DMS79 (cell line): ENCODE measurements around the gene DHRS7B.
"Not testable (repeated sequence)": the region's sequence is repeated elsewhere in the genome, so short reads cannot be mapped to it uniquely, and the experiment has no call there.

Experiments used
- DNase-seq: peaks from one replicate; lab custom pipeline; 2025; lab: John Stamatoyannopoulos, UW

The DHRS7B gene

GRCh38 chr17:21126645-21127508 lies at the start of gene DHRS7B:
DHRS7B (plus strand) TSS chr17:21126964; CDS start chr17:21126972, 8 bp downstream.
- peak; percentile 78 for DNase-seq

- no peak for DNase-seq
Measured at GRCh38 chr17:21077281-21077680, 49.5 kb upstream of the DHRS7B start.

GRCh38 chr17:21078016-21078780 lies 48.6 kb upstream of the DHRS7B start:
- no peak for DNase-seq

- DNase-seq: no peak
Measured at GRCh38 chr17:21079196-21079595, 47.6 kb upstream of the DHRS7B start.

- DNase-seq: no peak
Measured at GRCh38 chr17:21082001-21082436, 44.7 kb upstream of the DHRS7B start.

- not testable (repeated sequence) for DNase-seq
Measured at GRCh38 chr17:21085280-21085679, 41.5 kb upstream of the DHRS7B start.

GRCh38 chr17:21085707-21086106 lies 41.1 kb upstream of the DHRS7B start:
- no peak for DNase-seq

- DNase-seq: no peak
Measured at GRCh38 chr17:21089145-21089544, 37.6 kb upstream of the DHRS7B start.

- DNase-seq: no peak
Measured at GRCh38 chr17:21089933-21090901, 36.5 kb upstream of the DHRS7B start.

- DNase-seq: no peak
Measured at GRCh38 chr17:21090902-21091618, 35.7 kb upstream of the DHRS7B start.

- no peak for DNase-seq
Measured at GRCh38 chr17:21094298-21094704, 32.5 kb upstream of the DHRS7B start.

- DNase-seq: no peak
Measured at GRCh38 chr17:21095735-21096134, 31.0 kb upstream of the DHRS7B start.

GRCh38 chr17:21096874-21097273 lies 29.9 kb upstream of the DHRS7B start:
- DNase-seq: no peak

GRCh38 chr17:21098934-21099689 lies 27.7 kb upstream of the DHRS7B start:
- peak; percentile 64 for DNase-seq

GRCh38 chr17:21100636-21101035 lies 26.1 kb upstream of the DHRS7B start:
- DNase-seq: no peak

GRCh38 chr17:21104608-21105007 lies 22.2 kb upstream of the DHRS7B start:
- DNase-seq: no peak

- DNase-seq: no peak
Measured at GRCh38 chr17:21105064-21105894, 21.5 kb upstream of the DHRS7B start.

GRCh38 chr17:21106316-21106715 lies 20.4 kb upstream of the DHRS7B start:
- no peak for DNase-seq

- not testable (repeated sequence) for DNase-seq
Measured at GRCh38 chr17:21107067-21107650, 19.6 kb upstream of the DHRS7B start.
